GM12873 (cell line): ENCODE data around the gene MAP2K6.

Experiments
- CTCF ChIP-seq: IDR thresholded peaks from 2 replicates; pipeline ENCODE4 v1.5.1; 2012; ENCODE audit warnings: low read depth, mild to moderate bottlenecking, moderate library complexity, low read length, control low read depth; ENCODE audit not compliant: insufficient read depth; ENCODE audit errors: missing control alignments

Gene MAP2K6

GRCh38 chr17:69525920-69526841 is 111.7 kb downstream of the MAP2K6 start:
- TF ChIP-seq CTCF: peak; percentile 85

GRCh38 chr17:69528035-69528434 is 113.5 kb downstream of the MAP2K6 start:
- TF ChIP-seq CTCF: no peak

- TF ChIP-seq CTCF: no peak
These were observed 119.2 kb downstream of the MAP2K6 start for GRCh38 chr17:69533481-69534234.

GRCh38 chr17:69534235-69534621 is 119.7 kb downstream of the MAP2K6 start:
- TF ChIP-seq CTCF: no peak

GRCh38 chr17:69535016-69535570 is 120.6 kb downstream of the MAP2K6 start:
- no peak for TF ChIP-seq CTCF

GRCh38 chr17:69538795-69539194 is 124.3 kb downstream of the MAP2K6 start:
- no peak for TF ChIP-seq CTCF

- TF ChIP-seq CTCF: no peak
These were observed 124.8 kb downstream of the MAP2K6 start for GRCh38 chr17:69539274-69539673.
